H1 (cell line): ENCODE measurements around the gene DNLZ.
"Not testable (repeated sequence)": the region's sequence is repeated elsewhere in the genome, so short reads cannot be mapped to it uniquely, and the experiment has no call there.

ENCODE experiments used
- CTCF ChIP-seq, 3 experiments: IDR thresholded peaks; 1 replicate in 2 of 3; 2 replicates in 1 of 3; pipeline versions ENCODE4 v1.5.1 to v1.6.1; 2011; ENCODE audit warnings: low read length in 3 of 3, mild to moderate bottlenecking in 3 of 3, inconsistent platforms in 2 of 3, low read depth in 1 of 3, moderate library complexity in 1 of 3; ENCODE audit not compliant: insufficient read depth in 1 of 3; ENCODE audit errors: control extremely low read depth in 1 of 3
- EP300 ChIP-seq, 2 experiments: IDR thresholded peaks; 1 replicate in 1 of 2; 2 replicates in 1 of 2; pipeline ENCODE4 v1.6.1; 2011 to 2012; ENCODE audit warnings: low read depth in 2 of 2, low read length in 2 of 2, mild to moderate bottlenecking in 2 of 2, borderline replicate concordance in 1 of 2, inconsistent platforms in 1 of 2, moderate library complexity in 1 of 2
- EZH2 ChIP-seq: fragments of 200-600 bp; sonication (generic); IDR thresholded peaks from 2 replicates; pipeline ENCODE4 v1.7.1; 2012; ENCODE audit warnings: low read depth, mild to moderate bottlenecking, moderate library complexity, low read length, inconsistent platforms; ENCODE audit not compliant: severe bottlenecking
- POLR2A ChIP-seq, 2 experiments: IDR thresholded peaks; 1 replicate in 1 of 2; 2 replicates in 1 of 2; pipeline ENCODE4 v1.6.1; 2011; ENCODE audit warnings: low read depth in 2 of 2, low read length in 2 of 2, mild to moderate bottlenecking in 2 of 2; ENCODE audit errors: control extremely low read depth in 1 of 2
- POLR2AphosphoS5 ChIP-seq: IDR thresholded peaks from 2 replicates; pipeline ENCODE4 v1.6.1; 2011; ENCODE audit warnings: low read depth, low read length
- RAD21 ChIP-seq, 2 experiments: IDR thresholded peaks in 1 of 2; conservative IDR thresholded peaks in 1 of 2; 2 replicates each; pipeline ENCODE4 v1.6.1; 2011; ENCODE audit warnings: low read depth in 2 of 2, low read length in 2 of 2, improper control_type of control experiment in 1 of 2, inconsistent platforms in 1 of 2, mild to moderate bottlenecking in 1 of 2, moderate library complexity in 1 of 2
- TBP ChIP-seq: IDR thresholded peaks from 2 replicates; pipeline ENCODE4 v1.6.1; 2011; ENCODE audit warnings: low read depth, low read length, improper control_type of control experiment
- YY1 ChIP-seq: IDR thresholded peaks from 2 replicates; pipeline ENCODE4 v1.6.1; 2011; ENCODE audit warnings: low read depth, mild to moderate bottlenecking, low read length

DNA sequence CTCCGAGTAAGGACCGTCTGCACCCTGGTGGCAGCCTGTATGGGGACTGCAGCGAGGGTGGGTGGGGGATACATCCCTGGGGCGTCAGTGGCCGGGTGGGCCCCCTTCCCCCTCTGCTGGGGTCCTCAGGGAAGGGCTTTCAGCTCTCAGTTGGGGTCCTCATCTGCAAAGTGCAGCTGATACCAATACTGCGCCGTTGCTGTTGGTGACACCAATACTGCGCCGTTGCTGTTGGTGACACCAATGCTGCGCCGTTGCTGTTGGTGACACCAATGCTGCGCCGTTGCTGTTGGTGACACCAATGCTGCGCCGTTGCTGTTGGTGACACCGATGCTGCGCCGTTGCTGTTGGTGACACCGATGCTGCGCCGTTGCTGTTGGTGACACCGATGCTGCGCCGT, 11.7 kb downstream of the DNLZ start:
- not testable (repeated sequence) for TF ChIP-seq RAD21 (IDR thresholded peaks at IDR 0.05 in 1 of 2, conservative IDR thresholded peaks at IDR 0.05 in 1 of 2; ENCODE audit: low read depth in 2 of 2, low read length in 2 of 2); CTCF (IDR thresholded peaks at IDR 0.05; ENCODE audit: control extremely low read depth in 1 of 3, insufficient read depth in 1 of 3, low read depth in 1 of 3, low read length in 3 of 3); YY1; EP300 (IDR thresholded peaks at IDR 0.05; ENCODE audit: borderline replicate concordance in 1 of 2, low read depth in 2 of 2, low read length in 2 of 2); EZH2; POLR2A (IDR thresholded peaks at IDR 0.05; ENCODE audit: control extremely low read depth in 1 of 2, low read depth in 2 of 2, low read length in 2 of 2); POLR2AphosphoS5; TBP
